Suprapubic skin (tissue), 4 donors: ENCODE data around the gene RARB.

Source experiments
- CTCF ChIP-seq, 2 donors: fragments of 200-600 bp in 1 of 2; fragments of 450-650 bp in 1 of 2; sonication (generic) in 1 of 2; IDR thresholded peaks; one replicate each; pipeline ENCODE4 v1.5.1; 2016 to 2019; ENCODE audit warnings: antibody characterized with exemption in 2 of 2, mild to moderate bottlenecking in 1 of 2, moderate library complexity in 1 of 2
- POLR2A ChIP-seq, 2 donors: fragments of 450-650 bp; IDR thresholded peaks; one replicate each; pipeline ENCODE4 v1.6.1; 2017; ENCODE audit warnings: antibody characterized with exemption in 2 of 2, mild to moderate bottlenecking in 2 of 2, moderate library complexity in 2 of 2
- POLR2AphosphoS5 ChIP-seq, 3 donors: sonication (generic); formaldehyde crosslinking; IDR thresholded peaks; one replicate each; pipeline ENCODE4 v1.6.1; 2017; ENCODE audit warnings: antibody characterized with exemption in 3 of 3

DNA sequence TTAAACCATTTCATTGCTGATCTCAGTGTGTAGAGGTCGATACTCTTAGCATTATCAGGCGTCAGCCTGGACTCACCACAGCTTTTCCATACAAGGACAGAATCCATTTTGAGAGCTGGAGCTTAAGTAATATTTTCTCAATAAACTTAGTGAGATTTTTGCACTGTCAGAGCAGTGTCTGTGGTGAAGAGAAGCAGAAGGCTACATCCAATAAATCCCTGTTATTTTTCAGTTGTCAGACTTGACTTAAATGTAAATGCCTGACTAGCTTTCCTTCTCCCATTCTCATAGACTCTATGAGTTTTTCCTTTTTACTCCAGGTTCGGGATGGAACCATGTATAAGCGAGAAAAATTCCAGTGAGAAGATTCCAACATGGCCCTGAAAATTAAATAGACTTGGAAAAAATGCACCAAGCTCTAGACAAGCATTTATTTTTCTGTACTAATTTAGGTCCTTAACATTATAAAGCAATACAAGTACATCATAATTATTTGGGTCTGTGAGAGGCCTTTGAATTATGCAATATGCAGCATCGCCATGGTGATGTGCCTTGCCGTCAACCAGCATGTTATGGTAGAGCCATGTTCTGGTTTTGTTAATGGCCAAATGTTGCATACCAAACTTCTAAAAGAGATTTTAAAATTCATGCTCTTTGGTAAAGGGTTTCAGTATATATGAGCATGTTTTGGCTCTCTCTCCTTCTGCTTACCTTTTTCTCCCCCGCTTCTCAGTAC, 62.0 kb downstream of the RARB start:
- TF ChIP-seq POLR2A (IDR thresholded peaks at IDR 0.05) (no peak), CTCF (IDR thresholded peaks at IDR 0.05) (no peak), POLR2AphosphoS5 (IDR thresholded peaks at IDR 0.05) (no peak)
